ENCODE data around the gene MRPS34. TPM values are rescaled to one million over a fixed set of nuclear protein-coding genes. Genes with fewer than 3 reads are reported as not detected.
A peak's percentile ranks its signal among the peaks of the same experiment; 100 is the strongest.

The MRPS34 gene
- total and polyA plus RNA-seq, 10 of the 15 experiments (the other 5 are each of a cell fraction or from before 2014, with no cell fraction given) = 3.6 to 285 (median 147) TPM

- H3K36me3 ChIP-seq (ENCODE audit: control insufficient read depth in 2 of 2, insufficient read depth in 2 of 2, low read length in 1 of 2) = peaks cover 4 to 8% of the 10 kb centered on the region in 2 experiments; a peak in 3 of 4 replicates
- in situ Hi-C loops (cut with MboI) = no loop called here
- under 1% methylated on average over 90 of the region's 102 CpGs for WGBS (ENCODE audit: insufficient coverage, insufficient replicate concordance, low lambda C conversion rate, missing lambda C conversion rate)
- TF ChIP-seq BHLHE40 (IDR thresholded peaks at IDR 0.05; ENCODE audit: borderline replicate concordance in 1 of 2, low read depth in 2 of 2, low read length in 1 of 2) = peak; percentile 23 to 81; a peak in 2 of 4 replicates
- peak; percentile 99 for TF ChIP-seq GABPA (IDR thresholded peaks at IDR 0.05; ENCODE audit: low read depth)
- peak; percentile 96 for TF ChIP-seq LARP7 (IDR thresholded peaks at IDR 0.05)
- 0 out of 2 replicates have a peak, but pooled peaks have one; percentile 21 for TF ChIP-seq MLLT1 (IDR thresholded peaks at IDR 0.05)
- peak; percentile 81 for TF ChIP-seq MYC (IDR thresholded peaks at IDR 0.05; ENCODE audit: insufficient read depth, insufficient read length, insufficient replicate concordance, low read length, severe bottlenecking)
- TF ChIP-seq SRF (IDR thresholded peaks at IDR 0.05; ENCODE audit: low read depth in 2 of 2, low read length in 2 of 2) = peak in 1 of 2 experiments; percentile 63; a peak in 1 of 4 replicates
- TF ChIP-seq CREB1 (IDR thresholded peaks at IDR 0.05; ENCODE audit: low read depth) = peak; percentile 100
- no peak for TF ChIP-seq SMAD1 (IDR thresholded peaks at IDR 0.05; ENCODE audit: low read depth, partially characterized antibody)
- TF ChIP-seq FOS (IDR thresholded peaks at IDR 0.05; ENCODE audit: borderline replicate concordance, extremely low read depth, insufficient read length) = peak; percentile 86
- TF ChIP-seq, protein P1, sequence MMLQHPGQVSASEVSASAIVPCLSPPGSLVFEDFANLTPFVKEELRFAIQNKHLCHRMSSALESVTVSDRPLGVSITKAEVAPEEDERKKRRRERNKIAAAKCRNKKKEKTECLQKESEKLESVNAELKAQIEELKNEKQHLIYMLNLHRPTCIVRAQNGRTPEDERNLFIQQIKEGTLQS (IDR thresholded peaks at IDR 0.05; ENCODE audit: borderline replicate concordance, extremely low read depth, low read depth, low read length) = peak; percentile 44; the same call in 1 of the 2 replicates
- peak; percentile 46 for TF ChIP-seq SIX5 (IDR thresholded peaks at IDR 0.05; ENCODE audit: low read depth, low read length, severe bottlenecking)
- TF ChIP-seq SKIL (IDR thresholded peaks at IDR 0.05; ENCODE audit: low read depth, poor library complexity, severe bottlenecking) = peak; percentile 65
- TF ChIP-seq HCFC1 (IDR thresholded peaks at IDR 0.05; ENCODE audit: low read length) = peak; percentile 79
- peak; percentile 82 for TF ChIP-seq RUNX3 (IDR thresholded peaks at IDR 0.05; ENCODE audit: low read length)
- peak; percentile 71 for TF ChIP-seq ATF7 (IDR thresholded peaks at IDR 0.05; ENCODE audit: low read depth)
- TF ChIP-seq CBX3 (IDR thresholded peaks at IDR 0.05; ENCODE audit: borderline replicate concordance, low read depth) = no peak
- TF ChIP-seq MTA2 (IDR thresholded peaks at IDR 0.05; ENCODE audit: low read depth) = no peak
- TF ChIP-seq KDM1A (IDR thresholded peaks at IDR 0.05; ENCODE audit: borderline replicate concordance) = no peak
These were observed 9.7 kb upstream of the MRPS34 start, which contains the start of the genes NUBP2 and SPSB3 for GRCh38 chr16:1782408-1783264. NUBP2 (plus strand) TSS chr16:1782960; CDS start chr16:1783021, 61 bp downstream. SPSB3 (minus strand) TSS chr16:1782571; CDS start chr16:1781483, 1,088 bp downstream.

More at GRCh38 chr16:1782408-1783264, 9.7 kb upstream of the MRPS34 start, which contains the start of the genes NUBP2 and SPSB3:
- Histone ChIP-seq H3K27ac (ENCODE audit: control insufficient read depth, insufficient read depth) (peak within 1 kb of the TSS; percentile 68), H3K4me3 (peak within 1 kb of the TSS; percentile 94), H3K27me3 (replicated peaks in 1 of 2; ENCODE audit: control insufficient read depth in 2 of 2, insufficient read depth in 2 of 2, low read length in 1 of 2) (no peaks in the 10 kb centered on the region), H3K4me2 (ENCODE audit: control insufficient read depth, insufficient read depth) (peak within 1 kb of the TSS; percentile 77), H2AFZ (ENCODE audit: control insufficient read depth, low read depth, low read length) (peak within 1 kb of the TSS; percentile 23), H3K4me1 (ENCODE audit: control insufficient read depth, insufficient read depth, low read length) (peaks cover 6% of the 10 kb centered on the region; the same call in 1 of the 2 replicates), H3K79me2 (ENCODE audit: control insufficient read depth, insufficient read depth, low read length) (peaks cover 15% of the 10 kb centered on the region), H3K9me3 (replicated peaks; ENCODE audit: control insufficient read depth, insufficient read depth, low read length) (no peaks in the 10 kb centered on the region), H4K20me1 (ENCODE audit: control insufficient read depth, insufficient read depth) (no peaks in the 10 kb centered on the region), H3K9ac (ENCODE audit: control insufficient read depth, insufficient read depth, low read length) (peak within 1 kb of the TSS; percentile 89)
- no TSS peak for BruUV-seq (replicated peaks)
- SMC1A ChIA-PET (ENCODE audit: uncharacterized antibody, unreplicated experiment) = interaction anchor here (0.7 to 1.5 kb wide), 5 partner anchors 10 to 373 kb away, joined by 3 to 4 read pairs (median 3); partner anchors contain the start of genes EME2, MRPS34, NME3 and TRAF7
- peak; percentile 100 for DNase-seq (ENCODE audit: low read depth, low spot score)
- FAIRE-seq = peak; percentile 100
- RAD21 ChIA-PET (ENCODE audit: unreplicated experiment) = interaction anchor here (0.7 to 1.4 kb wide), 11 partner anchors 11 to 362 kb away, joined by 3 to 22 read pairs (median 4); partner anchors contain the start of genes EME2, JPT2, MAPK8IP3 and MRPS34
- intact Hi-C loops (cut with micrococcal nuclease; ENCODE audit: unreplicated experiment) = loop anchor here (2.0 kb wide), 2 partner anchors 44 to 362 kb away; partner anchors contain the start of genes FAHD1, HAGH and UQCC4
- POLR2A ChIA-PET = interaction anchor here (0.6 to 2.5 kb wide), 10 partner anchors 11 to 189 kb away, joined by 3 to 39 read pairs (median 7); partner anchors contain the start of genes EME2, FAHD1, HAGH and JPT2
- CTCF ChIA-PET = interaction anchor here (0.7 to 1.6 kb wide), 10 partner anchors 9 to 628 kb away, joined by 3 to 12 read pairs (median 4); partner anchors contain the start of genes EME2, FAHD1, JPT2 and MAPK8IP3
- peak; percentile 96 for ATAC-seq

Data from GM12878 (cell line).